ENCODE results near the gene PRSS27. TPM values are rescaled to one million over a fixed set of nuclear protein-coding genes. Genes with fewer than 3 reads are reported as not detected.
A peak's percentile ranks its signal among the peaks of the same experiment; 100 is the strongest.

Gene PRSS27
- total RNA-seq, 2 donors from 2014 or later = 0.15 to 0.56 TPM

DNA sequence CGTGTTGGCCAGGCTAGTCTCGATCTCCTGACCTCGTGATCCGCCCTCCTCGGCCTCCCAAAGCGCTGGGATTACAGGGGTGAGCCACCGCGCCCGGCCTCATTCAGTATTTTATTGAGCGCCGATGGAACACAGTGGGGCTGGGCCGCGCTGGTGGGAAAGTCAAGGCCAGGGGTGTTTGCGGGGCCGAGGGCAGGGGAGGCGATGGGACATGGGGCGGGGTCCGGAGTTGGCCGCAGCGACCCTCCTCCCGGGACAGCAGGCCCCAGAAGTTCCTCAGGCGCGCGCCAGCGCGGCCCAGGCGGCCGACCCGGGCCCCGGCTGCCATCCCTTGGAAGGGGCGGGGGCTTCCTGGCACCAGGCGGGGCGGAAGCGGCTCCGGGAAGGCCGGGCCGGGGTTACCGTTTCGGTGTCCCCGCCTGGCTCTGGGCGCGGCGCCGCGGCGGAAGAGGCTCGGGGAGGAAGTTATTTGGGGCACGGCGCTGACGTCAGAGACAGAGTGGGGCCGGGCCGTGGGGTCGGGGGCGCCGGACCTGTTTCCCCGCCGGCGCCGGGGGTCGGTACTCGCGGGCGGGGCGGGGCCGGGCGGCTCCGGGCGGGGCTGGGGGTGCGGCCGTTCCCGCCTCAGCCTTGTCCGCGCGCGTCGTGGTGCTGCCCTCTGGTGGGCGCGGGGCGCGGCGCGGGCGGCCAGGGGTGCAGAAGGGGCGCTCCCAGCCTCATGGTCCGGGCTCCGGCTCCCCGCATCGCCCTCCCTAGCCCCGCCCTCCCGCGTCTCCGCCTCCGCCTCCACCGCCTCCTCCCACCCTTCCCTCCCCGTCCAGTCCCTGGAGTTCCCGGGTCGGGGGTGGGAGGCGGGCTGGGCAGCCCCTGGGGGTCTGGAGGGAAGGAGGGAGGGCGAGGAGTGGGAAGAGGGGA lies 952 bp upstream of the PRSS27 start:
- peaks cover 5% of the 10 kb centered on the region for H3K4me1 ChIP-seq
- TF ChIP-seq, protein P1, sequence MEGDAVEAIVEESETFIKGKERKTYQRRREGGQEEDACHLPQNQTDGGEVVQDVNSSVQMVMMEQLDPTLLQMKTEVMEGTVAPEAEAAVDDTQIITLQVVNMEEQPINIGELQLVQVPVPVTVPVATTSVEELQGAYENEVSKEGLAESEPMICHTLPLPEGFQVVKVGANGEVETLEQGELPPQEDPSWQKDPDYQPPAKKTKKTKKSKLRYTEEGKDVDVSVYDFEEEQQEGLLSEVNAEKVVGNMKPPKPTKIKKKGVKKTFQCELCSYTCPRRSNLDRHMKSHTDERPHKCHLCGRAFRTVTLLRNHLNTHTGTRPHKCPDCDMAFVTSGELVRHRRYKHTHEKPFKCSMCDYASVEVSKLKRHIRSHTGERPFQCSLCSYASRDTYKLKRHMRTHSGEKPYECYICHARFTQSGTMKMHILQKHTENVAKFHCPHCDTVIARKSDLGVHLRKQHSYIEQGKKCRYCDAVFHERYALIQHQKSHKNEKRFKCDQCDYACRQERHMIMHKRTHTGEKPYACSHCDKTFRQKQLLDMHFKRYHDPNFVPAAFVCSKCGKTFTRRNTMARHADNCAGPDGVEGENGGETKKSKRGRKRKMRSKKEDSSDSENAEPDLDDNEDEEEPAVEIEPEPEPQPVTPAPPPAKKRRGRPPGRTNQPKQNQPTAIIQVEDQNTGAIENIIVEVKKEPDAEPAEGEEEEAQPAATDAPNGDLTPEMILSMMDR (IDR thresholded peaks at IDR 0.05) = peak; percentile 44
- DNase-seq = peak; percentile 80
- peak overlapping the region; percentile 61 for H3K4me3 ChIP-seq
- no peaks in the 10 kb centered on the region for H3K36me3 ChIP-seq
- H3K27ac ChIP-seq = peak overlapping the region; percentile 87
- intact Hi-C loops (cut with DNase I) = no loop called here
- H3K9me3 ChIP-seq = no peaks in the 10 kb centered on the region
- H3K27me3 ChIP-seq = no peaks in the 10 kb centered on the region
- peak overlapping the region in 1 of 2 donors; percentile 72 for H3K9ac ChIP-seq (ENCODE audit: low read depth in 2 of 2, low read length in 2 of 2)

GRCh38 chr16:2719328-2720063 lies 528 bp downstream of the PRSS27 start:
- Histone ChIP-seq H3K4me3 (no peak overlapping the region), H3K4me1 (peaks cover 5% of the 10 kb centered on the region), H3K27ac (no peak overlapping the region), H3K9ac (ENCODE audit: low read depth in 2 of 2, low read length in 2 of 2) (peak overlapping the region in 1 of 2 donors; percentile 22), H3K36me3 (no peaks in the 10 kb centered on the region), H3K27me3 (peaks cover 4% of the 10 kb centered on the region), H3K9me3 (no peaks in the 10 kb centered on the region)
- TF ChIP-seq, protein P1 (IDR thresholded peaks at IDR 0.05) = no peak
- DNase-seq = peak; percentile 77
- intact Hi-C loops (cut with DNase I) = no loop called here

DNA sequence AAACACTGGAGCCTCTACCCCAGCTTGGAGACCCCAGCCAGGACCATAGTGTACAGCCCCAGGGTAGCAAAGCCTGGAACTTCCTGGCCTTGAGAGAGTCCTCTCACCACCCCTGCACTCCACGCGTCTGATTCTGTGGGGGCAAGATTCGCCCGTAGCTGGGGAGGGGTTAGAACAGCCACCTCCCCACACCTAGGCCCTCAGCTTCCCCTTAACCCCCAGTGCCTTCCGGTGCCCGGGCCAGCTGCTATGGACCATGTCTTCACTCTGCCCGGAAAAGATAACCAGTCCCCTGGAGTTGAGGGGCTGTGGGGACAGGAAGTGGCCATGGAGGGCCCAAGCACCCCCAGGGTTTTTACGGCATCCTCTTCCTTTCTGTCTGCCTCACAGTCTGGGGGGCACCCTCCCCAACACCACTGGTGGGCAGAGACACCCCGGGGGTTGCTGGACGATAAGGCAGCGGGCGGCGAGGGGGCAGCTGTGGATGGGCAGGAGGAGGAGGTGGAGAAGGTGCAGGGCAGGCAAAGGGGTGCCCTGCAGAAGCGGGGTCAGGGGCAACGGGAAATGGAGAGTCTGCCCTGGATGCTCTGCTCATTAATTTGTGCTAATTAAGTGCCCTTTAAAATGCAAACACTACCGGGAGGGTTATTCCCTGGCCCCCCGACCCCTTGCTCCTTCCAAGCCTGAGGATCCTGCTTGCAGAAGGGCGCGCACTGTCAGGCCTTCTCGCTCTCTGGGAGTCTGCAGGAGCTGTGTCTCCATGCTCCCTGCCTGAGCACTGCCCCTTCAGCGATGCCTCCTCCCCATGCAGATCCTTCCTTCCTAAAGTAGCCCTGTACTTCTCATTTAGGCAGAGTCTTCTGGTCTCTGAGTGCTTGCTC lies 2.4 kb downstream of the PRSS27 start:
- no peak overlapping the region for H3K27ac ChIP-seq
- no peak for DNase-seq
- no peaks in the 10 kb centered on the region for H3K9me3 ChIP-seq
- no peaks in the 10 kb centered on the region for H3K36me3 ChIP-seq
- intact Hi-C loops (cut with DNase I) = no loop called here
- H3K9ac ChIP-seq (ENCODE audit: low read depth in 2 of 2, low read length in 2 of 2) = no peak overlapping the region
- H3K4me1 ChIP-seq = peaks cover 5% of the 10 kb centered on the region
- peaks cover 4% of the 10 kb centered on the region for H3K27me3 ChIP-seq
- TF ChIP-seq, protein P1 (IDR thresholded peaks at IDR 0.05) = no peak
- H3K4me3 ChIP-seq = no peak overlapping the region

- H3K36me3 ChIP-seq = no peaks in the 10 kb centered on the region
- DNase-seq = no peak
- no peaks in the 10 kb centered on the region for H3K9me3 ChIP-seq
- no peak overlapping the region for H3K9ac ChIP-seq (ENCODE audit: low read depth in 2 of 2, low read length in 2 of 2)
- H3K27ac ChIP-seq = no peak overlapping the region
- TF ChIP-seq, protein P1 (IDR thresholded peaks at IDR 0.05) = no peak
- intact Hi-C loops (cut with DNase I) = no loop called here
- no peak overlapping the region for H3K4me3 ChIP-seq
- peaks cover 5% of the 10 kb centered on the region for H3K4me1 ChIP-seq
- H3K27me3 ChIP-seq = peaks cover 4% of the 10 kb centered on the region
Observed at GRCh38 chr16:2716948-2717347, 3.1 kb downstream of the PRSS27 start.
